ENCODE results near the gene TGFBRAP1. TPM values are rescaled to one million over a fixed set of nuclear protein-coding genes. Genes with fewer than 3 reads are reported as not detected.
"Not testable (repeated sequence)": the region's sequence is repeated elsewhere in the genome, so short reads cannot be mapped to it uniquely, and the experiment has no call there.

TGFBRAP1 gene
- total and polyA plus RNA-seq, 4 experiments from 2014 or later = 19.9 to 27.4 (median 20.8) TPM

GRCh38 chr2:105258835-105259350 lies 70.6 kb downstream of the TGFBRAP1 start:
- CTCF ChIA-PET (ENCODE audit: partially characterized antibody) = no interaction called here

DNA sequence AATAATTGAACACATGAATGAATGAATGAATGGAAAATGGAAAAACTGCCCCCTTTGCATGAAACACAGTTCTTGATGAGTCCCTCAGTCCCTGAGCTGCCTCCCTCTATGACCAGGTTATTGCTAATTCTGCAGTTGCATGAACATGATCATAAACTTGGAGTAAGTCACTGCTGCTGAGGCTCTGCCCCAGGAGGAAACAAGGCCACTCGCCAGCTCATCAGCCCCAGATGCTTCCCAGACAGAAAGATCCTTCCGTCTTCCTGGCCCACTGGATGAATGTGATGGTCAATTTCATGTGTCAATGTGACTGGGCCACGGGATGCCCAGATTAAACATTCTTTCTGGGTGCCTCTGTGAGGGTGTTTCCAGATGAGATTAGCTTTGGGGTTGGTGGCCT lies 71.6 kb downstream of the TGFBRAP1 start:
- H3K36me3 ChIP-seq (ENCODE audit: insufficient read depth, low read length) = no peaks in the 10 kb centered on the region
- Mint-ChIP-seq H3K9me3 (peaks cover 0 to 1% (median 0%) of the 10 kb centered on the region in 8 donors), H3K4me3 (no peak overlapping the region), H3K36me3 (peaks cover 7 to 10% of the 10 kb centered on the region in 2 donors), H3K27ac (no peak overlapping the region), H3K27me3 (peaks cover 1 to 3% of the 10 kb centered on the region in 2 donors), H3K4me1 (peaks cover 0 to 3% (median 0%) of the 10 kb centered on the region in 4 donors)
- no peaks in the 10 kb centered on the region for H3K27me3 ChIP-seq (ENCODE audit: insufficient read depth, low read length)
- no peaks in the 10 kb centered on the region for H3K4me1 ChIP-seq (ENCODE audit: insufficient read depth, low read length)
- DNase-seq = no peak
- H3K27ac ChIP-seq (ENCODE audit: low read depth, low read length) = no peak overlapping the region
- intact Hi-C loops (cut with micrococcal nuclease) = no loop called here
- H3K4me3 ChIP-seq (ENCODE audit: low read length in 2 of 2) = no peak overlapping the region
- H3K9me3 ChIP-seq (ENCODE audit: control insufficient read depth in 1 of 2, low read length in 2 of 2) = no peaks in the 10 kb centered on the region
- ChIA-PET CTCF (ENCODE audit: partially characterized antibody) (no interaction called here), POLR2A (ENCODE audit: partially characterized antibody) (no interaction called here)

More at GRCh38 chr2:105258835-105259350, 70.6 kb downstream of the TGFBRAP1 start:
- H3K27me3 Mint-ChIP-seq = peaks cover 1 to 3% of the 10 kb centered on the region in 2 donors
- Histone ChIP-seq H3K36me3 (ENCODE audit: insufficient read depth, low read length) (no peaks in the 10 kb centered on the region), H3K9me3 (ENCODE audit: control insufficient read depth in 1 of 2, low read length in 2 of 2) (no peaks in the 10 kb centered on the region), H3K4me1 (ENCODE audit: insufficient read depth, low read length) (no peaks in the 10 kb centered on the region), H3K27ac (ENCODE audit: low read depth, low read length) (no peak overlapping the region), H3K4me3 (ENCODE audit: low read length in 2 of 2) (no peak overlapping the region), H3K27me3 (ENCODE audit: insufficient read depth, low read length) (no peaks in the 10 kb centered on the region)
- H3K27ac Mint-ChIP-seq = no peak overlapping the region
- POLR2A ChIA-PET (ENCODE audit: partially characterized antibody) = no interaction called here
- peaks cover 0 to 3% (median 0%) of the 10 kb centered on the region in 4 donors for H3K4me1 Mint-ChIP-seq
- H3K9me3 Mint-ChIP-seq = peaks cover 0 to 1% (median 0%) of the 10 kb centered on the region in 8 donors
- DNase-seq = no peak
- peaks cover 9 to 11% of the 10 kb centered on the region in 2 donors for H3K36me3 Mint-ChIP-seq
- no peak overlapping the region for H3K4me3 Mint-ChIP-seq
- intact Hi-C loops (cut with micrococcal nuclease) = no loop called here

DNA sequence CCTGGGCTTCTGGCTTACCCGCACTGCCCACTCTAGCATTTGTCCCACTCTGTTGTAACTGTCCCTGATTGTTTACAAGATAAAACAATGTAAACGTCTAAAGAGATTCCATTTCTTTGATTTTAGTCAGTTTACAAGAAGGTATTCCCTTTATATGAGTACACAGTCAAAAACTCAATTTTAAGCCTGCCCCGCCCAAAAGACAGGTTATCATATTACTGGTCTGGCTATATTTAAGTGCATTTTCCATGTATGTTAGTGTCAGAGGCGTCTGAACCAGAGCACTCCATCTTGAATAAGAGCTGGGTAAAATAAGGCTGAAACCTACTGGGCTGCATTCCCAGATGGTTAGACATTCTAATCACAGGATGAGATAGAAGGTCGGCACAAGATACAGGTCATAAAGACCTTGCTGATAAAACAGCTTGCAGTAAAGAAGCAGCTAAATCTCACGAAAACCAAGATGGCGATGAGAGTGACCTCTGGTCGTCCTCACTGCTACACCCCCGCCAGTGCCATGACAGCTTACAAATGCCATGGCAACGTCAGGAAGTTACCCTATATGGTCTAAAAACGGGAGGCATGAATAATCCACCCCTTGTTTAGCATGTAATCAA lies 73.0 kb downstream of the TGFBRAP1 start:
- intact Hi-C loops (cut with micrococcal nuclease) = no loop called here

GRCh38 chr2:105255979-105256378 lies 73.6 kb downstream of the TGFBRAP1 start:
- H3K4me3 Mint-ChIP-seq = peak overlapping the region in 1 of 8 donors; percentile 35
- Histone ChIP-seq H3K4me1 (ENCODE audit: insufficient read depth, low read length) (no peaks in the 10 kb centered on the region), H3K4me3 (ENCODE audit: low read length in 2 of 2) (no peak overlapping the region), H3K27me3 (ENCODE audit: insufficient read depth, low read length) (no peaks in the 10 kb centered on the region), H3K9me3 (ENCODE audit: control insufficient read depth in 1 of 2, low read length in 2 of 2) (no peaks in the 10 kb centered on the region), H3K27ac (ENCODE audit: low read depth, low read length) (no peak overlapping the region), H3K36me3 (ENCODE audit: insufficient read depth, low read length) (no peaks in the 10 kb centered on the region)
- CTCF ChIA-PET (ENCODE audit: partially characterized antibody) = interaction anchor here (1.3 to 1.7 kb wide), 2 partner anchors 16 to 17 kb away, joined by 3 to 5 read pairs; no protein-coding TSS in a partner anchor
- H3K36me3 Mint-ChIP-seq = no peaks in the 10 kb centered on the region
- H3K27me3 Mint-ChIP-seq = peaks cover 1 to 3% of the 10 kb centered on the region in 2 donors
- no peak for DNase-seq
- POLR2A ChIA-PET (ENCODE audit: partially characterized antibody) = no interaction called here
- H3K9me3 Mint-ChIP-seq = peaks cover 0 to 1% (median 0%) of the 10 kb centered on the region in 8 donors
- no peaks in the 10 kb centered on the region for H3K4me1 Mint-ChIP-seq
- intact Hi-C loops (cut with micrococcal nuclease) = no loop called here
- H3K27ac Mint-ChIP-seq = no peak overlapping the region

More for the DNA sequence above, 73.0 kb downstream of the TGFBRAP1 start:
- Histone ChIP-seq H3K27ac (ENCODE audit: low read depth, low read length) (no peak overlapping the region), H3K4me3 (ENCODE audit: low read length in 2 of 2) (no peak overlapping the region), H3K27me3 (ENCODE audit: insufficient read depth, low read length) (no peaks in the 10 kb centered on the region), H3K9me3 (ENCODE audit: control insufficient read depth in 1 of 2, low read length in 2 of 2) (no peaks in the 10 kb centered on the region), H3K36me3 (ENCODE audit: insufficient read depth, low read length) (no peaks in the 10 kb centered on the region), H3K4me1 (ENCODE audit: insufficient read depth, low read length) (no peaks in the 10 kb centered on the region)
- H3K27ac Mint-ChIP-seq = no peak overlapping the region
- peaks cover 0 to 2% of the 10 kb centered on the region in 2 donors for H3K36me3 Mint-ChIP-seq
- H3K4me1 Mint-ChIP-seq = peaks cover 0 to 1% (median 0%) of the 10 kb centered on the region in 4 donors
- H3K4me3 Mint-ChIP-seq = peak overlapping the region in 1 of 8 donors; percentile 35
- peaks cover 1 to 3% of the 10 kb centered on the region in 2 donors for H3K27me3 Mint-ChIP-seq
- ChIA-PET CTCF (ENCODE audit: partially characterized antibody) (interaction anchor here (1.3 kb wide), 1 partner anchor 17 kb away, joined by 3 read pairs; no protein-coding TSS in a partner anchor), POLR2A (ENCODE audit: partially characterized antibody) (no interaction called here)
- H3K9me3 Mint-ChIP-seq = peaks cover 0 to 1% (median 0%) of the 10 kb centered on the region in 8 donors
- no peak for DNase-seq

DNA sequence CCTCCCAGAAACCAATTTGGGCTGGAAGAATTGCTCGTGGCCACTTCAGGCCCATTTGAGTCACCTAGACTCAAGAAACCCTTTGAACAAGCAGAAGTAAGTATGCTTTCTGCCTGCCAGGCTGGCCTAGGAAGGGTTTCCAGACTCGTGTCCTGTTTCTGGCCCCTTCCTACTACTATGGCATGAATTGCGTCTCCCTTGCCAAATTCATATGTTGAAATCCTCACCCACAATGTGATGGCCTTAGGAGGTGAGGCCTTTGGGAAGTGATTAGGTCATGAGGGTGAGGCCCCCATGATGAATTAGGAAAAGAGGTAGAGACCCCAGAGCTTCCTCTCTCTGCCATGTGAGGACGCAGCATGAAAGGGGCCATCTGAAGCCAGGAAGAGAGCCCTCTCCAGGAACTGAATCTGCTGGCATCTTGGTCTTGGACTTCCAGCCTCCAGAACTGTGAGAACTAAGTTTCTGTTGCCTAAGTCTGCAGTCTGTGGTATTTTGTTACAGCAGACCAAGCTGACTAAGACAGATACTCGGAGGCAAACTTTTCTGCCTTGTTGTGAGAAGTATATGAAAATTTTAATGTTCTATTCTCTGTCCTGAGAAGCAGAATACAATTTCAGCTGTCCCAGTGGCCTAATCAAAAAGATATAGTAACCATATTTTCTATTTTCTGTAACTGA lies 74.9 kb downstream of the TGFBRAP1 start:
- Mint-ChIP-seq H3K9me3 (peaks cover 0 to 3% (median 0%) of the 10 kb centered on the region in 8 donors), H3K4me1 (no peaks in the 10 kb centered on the region), H3K36me3 (no peaks in the 10 kb centered on the region), H3K27ac (no peak overlapping the region), H3K27me3 (peaks cover 1 to 3% of the 10 kb centered on the region in 2 donors), H3K4me3 (no peak overlapping the region)
- Histone ChIP-seq H3K4me3 (ENCODE audit: low read length in 2 of 2) (no peak overlapping the region), H3K4me1 (ENCODE audit: insufficient read depth, low read length) (no peaks in the 10 kb centered on the region), H3K9me3 (ENCODE audit: control insufficient read depth in 1 of 2, low read length in 2 of 2) (no peaks in the 10 kb centered on the region), H3K27ac (ENCODE audit: low read depth, low read length) (no peak overlapping the region), H3K27me3 (ENCODE audit: insufficient read depth, low read length) (no peaks in the 10 kb centered on the region), H3K36me3 (ENCODE audit: insufficient read depth, low read length) (no peaks in the 10 kb centered on the region)
- DNase-seq = no peak
- ChIA-PET CTCF (ENCODE audit: partially characterized antibody) (interaction anchor here (1.4 to 1.7 kb wide), 2 partner anchors 14 to 16 kb away, joined by 5 read pairs; partner anchors contain the start of gene GPR45), POLR2A (ENCODE audit: partially characterized antibody) (no interaction called here)
- intact Hi-C loops (cut with micrococcal nuclease) = no loop called here

DNA sequence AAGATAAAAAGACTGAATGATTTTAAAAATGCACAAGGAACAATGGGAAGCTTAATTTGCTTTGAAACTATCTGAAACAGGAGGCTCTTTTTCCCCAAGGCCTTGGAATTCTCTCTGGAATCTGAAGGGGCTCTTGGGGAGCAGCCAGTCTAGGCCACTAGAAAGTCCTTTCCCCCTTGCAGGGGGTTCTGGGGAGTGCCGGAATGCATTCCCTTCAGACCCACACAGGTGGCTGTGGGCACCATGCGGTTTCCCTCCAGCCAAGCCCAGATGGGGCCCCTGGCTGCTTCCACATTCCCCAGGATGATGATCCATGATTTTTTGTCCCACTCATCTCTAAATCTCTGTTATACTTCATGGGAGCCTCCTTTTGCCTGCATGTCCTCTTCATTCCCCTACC lies 77.3 kb downstream of the TGFBRAP1 start:
- no peaks in the 10 kb centered on the region for H3K9me3 ChIP-seq (ENCODE audit: control insufficient read depth in 1 of 2, low read length in 2 of 2)
- Mint-ChIP-seq H3K36me3 (no peaks in the 10 kb centered on the region), H3K9me3 (peaks cover 0 to 2% (median 0%) of the 10 kb centered on the region in 8 donors), H3K27me3 (peaks cover 0 to under 1% of the 10 kb centered on the region in 2 donors), H3K27ac (no peak overlapping the region), H3K4me3 (no peak overlapping the region), H3K4me1 (no peaks in the 10 kb centered on the region)
- no peaks in the 10 kb centered on the region for H3K27me3 ChIP-seq (ENCODE audit: insufficient read depth, low read length)
- ChIA-PET CTCF (ENCODE audit: partially characterized antibody) (no interaction called here), POLR2A (ENCODE audit: partially characterized antibody) (no interaction called here)
- no peaks in the 10 kb centered on the region for H3K36me3 ChIP-seq (ENCODE audit: insufficient read depth, low read length)
- intact Hi-C loops (cut with micrococcal nuclease) = no loop called here
- DNase-seq = no peak
- no peak overlapping the region for H3K27ac ChIP-seq (ENCODE audit: low read depth, low read length)
- no peaks in the 10 kb centered on the region for H3K4me1 ChIP-seq (ENCODE audit: insufficient read depth, low read length)
- H3K4me3 ChIP-seq (ENCODE audit: low read length in 2 of 2) = no peak overlapping the region

DNA sequence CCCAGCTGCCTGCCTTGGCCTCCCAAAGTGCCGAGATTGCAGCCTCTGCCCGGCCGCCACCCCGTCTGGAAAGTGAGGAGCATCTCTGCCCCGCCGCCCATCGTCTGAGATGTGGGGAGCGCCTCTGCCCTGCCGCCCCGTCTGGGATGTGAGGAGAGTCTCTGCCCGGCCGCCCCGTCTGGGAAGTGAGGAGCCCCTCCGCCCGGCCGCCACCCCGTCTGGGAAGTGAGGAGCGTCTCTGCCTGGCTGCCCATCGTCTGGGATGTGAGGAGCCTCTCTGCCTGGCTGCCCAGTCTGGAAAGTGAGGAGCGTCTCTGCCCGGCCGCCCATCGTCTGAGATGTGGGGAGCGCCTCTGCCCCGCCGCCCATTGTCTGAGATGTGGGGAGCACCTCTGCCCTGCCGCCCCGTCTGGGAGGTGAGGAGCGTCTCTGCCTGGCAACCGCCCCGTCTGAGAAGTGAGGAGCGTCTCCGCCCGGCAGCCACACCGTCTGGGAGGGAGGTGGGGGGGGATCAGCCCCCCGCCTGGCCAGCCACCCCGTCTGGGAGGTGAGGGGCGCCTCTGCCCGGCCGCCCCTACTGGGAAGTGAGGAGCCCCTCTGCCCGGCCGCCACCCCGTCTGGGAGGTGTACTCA lies 78.4 kb downstream of the TGFBRAP1 start:
- H3K36me3 Mint-ChIP-seq; H3K27ac Mint-ChIP-seq; H3K27ac ChIP-seq (ENCODE audit: low read depth, low read length); H3K4me3 ChIP-seq (ENCODE audit: low read length in 2 of 2); DNase-seq; POLR2A ChIA-PET (ENCODE audit: partially characterized antibody); intact Hi-C loops (cut with micrococcal nuclease); H3K9me3 ChIP-seq (ENCODE audit: control insufficient read depth in 1 of 2, low read length in 2 of 2); H3K27me3 Mint-ChIP-seq; CTCF ChIA-PET (ENCODE audit: partially characterized antibody); H3K27me3 ChIP-seq (ENCODE audit: insufficient read depth, low read length); H3K4me1 Mint-ChIP-seq; H3K36me3 ChIP-seq (ENCODE audit: insufficient read depth, low read length); H3K9me3 Mint-ChIP-seq; H3K4me1 ChIP-seq (ENCODE audit: insufficient read depth, low read length); H3K4me3 Mint-ChIP-seq: not testable (repeated sequence)

Measured in CD4-positive, alpha-beta memory T cell (primary cell).